ENCODE results near the gene XPO6. TPM values are rescaled to one million over a fixed set of nuclear protein-coding genes. Genes with fewer than 3 reads are reported as not detected.
A peak's percentile ranks its signal among the peaks of the same experiment; 100 is the strongest.

XPO6 gene
- total and polyA plus RNA-seq, 5 donors from 2014 or later = 60.4 to 302 (median 64.9) TPM

DNA sequence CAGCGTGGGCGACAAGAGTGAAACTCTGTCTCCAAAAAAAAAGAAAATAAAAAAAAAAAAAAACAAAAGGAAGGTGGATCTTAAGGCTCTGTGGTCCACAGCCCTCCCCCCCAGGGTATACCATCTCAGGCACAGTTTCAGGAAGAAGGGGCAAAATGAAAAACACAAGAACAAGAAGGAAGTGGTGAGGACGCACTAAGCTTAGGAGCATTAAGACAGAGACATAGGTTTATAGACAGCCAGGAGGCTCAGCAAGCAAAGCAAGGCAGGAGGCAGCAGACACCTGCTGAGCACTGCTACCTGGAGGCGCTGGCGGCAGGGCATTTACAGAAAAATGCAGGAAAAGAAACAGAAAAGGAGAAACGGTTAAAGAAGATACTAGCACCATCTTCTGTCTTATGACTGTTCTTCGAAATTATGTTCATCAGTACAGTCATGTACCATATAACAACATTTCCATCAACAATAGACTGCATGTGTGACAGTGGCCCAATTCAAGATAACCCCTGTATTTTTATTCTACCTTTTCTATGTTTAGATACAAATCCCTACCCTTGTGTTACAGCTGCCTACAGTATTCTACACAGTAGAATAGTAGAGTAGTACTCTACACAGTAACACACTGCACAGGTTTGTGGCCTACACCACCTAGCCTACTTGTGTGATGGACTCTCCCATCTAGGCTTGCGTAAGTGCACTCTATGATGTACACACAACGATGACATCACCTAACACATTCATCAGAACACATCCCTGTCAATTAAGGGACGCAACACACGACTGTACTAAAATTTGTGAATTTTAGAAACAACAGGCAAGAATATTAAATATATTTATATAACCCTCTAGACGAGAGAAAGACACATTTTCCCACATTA, 62.5 kb downstream of the XPO6 start:
- no peaks in the 10 kb centered on the region for H3K9me3 ChIP-seq (ENCODE audit: control insufficient read depth in 2 of 2, low read length in 2 of 2)
- Mint-ChIP-seq H3K36me3 (peaks cover 71% of the 10 kb centered on the region), H3K9me3 (no peaks in the 10 kb centered on the region), H3K4me1 (peaks cover 41 to 79% (median 57%) of the 10 kb centered on the region in 4 donors), H3K27ac (peak overlapping the region; percentile 83 to 95 (median 90)), H3K27me3 (no peaks in the 10 kb centered on the region), H3K4me3 (peak overlapping the region in 3 of 4 donors; percentile 27 to 36 (median 31))
- H3K27ac ChIP-seq (ENCODE audit: insufficient read depth, low read length, poor library complexity, severe bottlenecking) = peak overlapping the region; percentile 58
- peaks cover 49% of the 10 kb centered on the region for H3K4me1 ChIP-seq (ENCODE audit: control insufficient read depth, insufficient read depth, low read length, poor library complexity, severe bottlenecking)
- peak; percentile 79 to 88 for ATAC-seq (ENCODE audit: low read depth in 2 of 2)
- peak in 2 of 3 donors; percentile 43 to 65 for DNase-seq
- H3K36me3 ChIP-seq (ENCODE audit: control insufficient read depth, insufficient read depth, low read length) = peaks cover 91% of the 10 kb centered on the region
- peak overlapping the region; percentile 43 for H3K4me3 ChIP-seq (ENCODE audit: low read depth, low read length)
- H3K27me3 ChIP-seq (ENCODE audit: control insufficient read depth, insufficient read depth, low read length) = no peaks in the 10 kb centered on the region

DNA sequence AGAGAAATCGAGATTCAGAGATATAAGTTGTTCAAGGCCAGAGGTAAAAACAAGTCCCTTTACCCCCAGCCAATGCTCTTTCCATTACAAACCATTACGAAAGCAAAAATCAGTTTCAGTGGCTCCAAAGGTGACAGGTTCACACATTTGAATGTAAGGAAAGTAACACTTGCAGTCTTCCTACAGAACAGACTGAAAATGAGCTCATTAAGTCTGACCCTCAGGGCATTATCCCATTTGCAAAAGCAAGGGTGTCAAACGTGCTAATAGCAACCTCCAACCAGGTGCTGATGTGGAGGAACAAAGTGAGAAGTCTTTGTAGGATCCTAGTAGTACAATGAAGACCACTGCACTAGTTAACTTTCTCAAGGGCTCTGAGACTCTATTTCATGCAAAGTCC, 65.2 kb downstream of the XPO6 start:
- Mint-ChIP-seq H3K9me3 (no peaks in the 10 kb centered on the region), H3K36me3 (peaks cover 65% of the 10 kb centered on the region), H3K27ac (peak overlapping the region; percentile 83 to 99 (median 89)), H3K4me1 (peaks cover 41 to 94% (median 75%) of the 10 kb centered on the region in 4 donors), H3K4me3 (peak overlapping the region; percentile 33 to 42 (median 40)), H3K27me3 (no peaks in the 10 kb centered on the region)
- peaks cover 71% of the 10 kb centered on the region for H3K4me1 ChIP-seq (ENCODE audit: control insufficient read depth, insufficient read depth, low read length, poor library complexity, severe bottlenecking)
- DNase-seq (no peak), ATAC-seq (ENCODE audit: low read depth in 2 of 2) (no peak)
- no peak overlapping the region for H3K4me3 ChIP-seq (ENCODE audit: low read depth, low read length)
- H3K9me3 ChIP-seq (ENCODE audit: control insufficient read depth in 2 of 2, low read length in 2 of 2) = no peaks in the 10 kb centered on the region
- no peak overlapping the region for H3K27ac ChIP-seq (ENCODE audit: insufficient read depth, low read length, poor library complexity, severe bottlenecking)
- H3K36me3 ChIP-seq (ENCODE audit: control insufficient read depth, insufficient read depth, low read length) = peaks cover 71% of the 10 kb centered on the region
- no peaks in the 10 kb centered on the region for H3K27me3 ChIP-seq (ENCODE audit: control insufficient read depth, insufficient read depth, low read length)

- H3K27ac Mint-ChIP-seq = peak overlapping the region in 2 of 3 donors; percentile 97 to 99
- Histone ChIP-seq H3K27me3 (ENCODE audit: control insufficient read depth, insufficient read depth, low read length) (no peaks in the 10 kb centered on the region), H3K9me3 (ENCODE audit: control insufficient read depth in 2 of 2, low read length in 2 of 2) (no peaks in the 10 kb centered on the region), H3K4me1 (ENCODE audit: control insufficient read depth, insufficient read depth, low read length, poor library complexity, severe bottlenecking) (peaks cover 78% of the 10 kb centered on the region), H3K27ac (ENCODE audit: insufficient read depth, low read length, poor library complexity, severe bottlenecking) (peak overlapping the region; percentile 65), H3K4me3 (ENCODE audit: low read depth, low read length) (no peak overlapping the region), H3K36me3 (ENCODE audit: control insufficient read depth, insufficient read depth, low read length) (peaks cover 64% of the 10 kb centered on the region)
- peaks cover 57% of the 10 kb centered on the region for H3K36me3 Mint-ChIP-seq
- no peaks in the 10 kb centered on the region for H3K27me3 Mint-ChIP-seq
- ATAC-seq (ENCODE audit: low read depth in 2 of 2) (no peak), DNase-seq (no peak)
- no peaks in the 10 kb centered on the region for H3K9me3 Mint-ChIP-seq
- H3K4me3 Mint-ChIP-seq = no peak overlapping the region
- peaks cover 38 to 94% (median 78%) of the 10 kb centered on the region in 4 donors for H3K4me1 Mint-ChIP-seq
Observed at GRCh38 chr16:28145796-28146195, 66.0 kb downstream of the XPO6 start.

- Mint-ChIP-seq H3K9me3 (no peaks in the 10 kb centered on the region), H3K4me3 (peak overlapping the region; percentile 64 to 90 (median 88)), H3K36me3 (peaks cover 43% of the 10 kb centered on the region), H3K27ac (peak overlapping the region; percentile 97 to 99 (median 99)), H3K4me1 (peaks cover 26 to 97% (median 75%) of the 10 kb centered on the region in 4 donors), H3K27me3 (no peaks in the 10 kb centered on the region)
- no peaks in the 10 kb centered on the region for H3K27me3 ChIP-seq (ENCODE audit: control insufficient read depth, insufficient read depth, low read length)
- no peaks in the 10 kb centered on the region for H3K9me3 ChIP-seq (ENCODE audit: control insufficient read depth in 2 of 2, low read length in 2 of 2)
- peaks cover 28% of the 10 kb centered on the region for H3K36me3 ChIP-seq (ENCODE audit: control insufficient read depth, insufficient read depth, low read length)
- ATAC-seq (ENCODE audit: low read depth in 2 of 2) (peak; percentile 80), DNase-seq (peak; percentile 45 to 91 (median 90))
- peaks cover 99% of the 10 kb centered on the region for H3K4me1 ChIP-seq (ENCODE audit: control insufficient read depth, insufficient read depth, low read length, poor library complexity, severe bottlenecking)
- H3K27ac ChIP-seq (ENCODE audit: insufficient read depth, low read length, poor library complexity, severe bottlenecking) = peak overlapping the region; percentile 87
- peak overlapping the region; percentile 87 for H3K4me3 ChIP-seq (ENCODE audit: low read depth, low read length)
Observed at GRCh38 chr16:28140788-28141618, 70.8 kb downstream of the XPO6 start.

DNA sequence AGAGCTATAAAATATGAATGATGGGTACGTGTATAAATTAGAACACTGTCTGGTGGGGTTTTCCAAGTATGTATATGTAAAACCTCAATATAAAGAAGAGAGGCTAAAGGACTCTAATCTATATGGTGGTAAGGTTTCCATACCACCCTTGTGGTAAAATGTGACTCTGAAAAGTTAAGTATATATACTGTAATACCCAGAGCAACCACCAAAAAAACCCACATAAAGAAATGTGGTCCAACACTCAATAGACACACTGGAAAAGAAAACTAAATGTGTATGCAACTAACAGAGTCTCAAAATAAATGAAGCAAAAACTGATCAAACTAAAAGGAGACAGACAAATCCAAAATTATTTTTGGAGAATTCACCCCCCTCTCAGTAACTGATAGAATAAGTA, 72.2 kb downstream of the XPO6 start:
- Histone ChIP-seq H3K27ac (ENCODE audit: insufficient read depth, low read length, poor library complexity, severe bottlenecking) (peak overlapping the region; percentile 70), H3K4me3 (ENCODE audit: low read depth, low read length) (peak overlapping the region; percentile 9), H3K27me3 (ENCODE audit: control insufficient read depth, insufficient read depth, low read length) (no peaks in the 10 kb centered on the region), H3K36me3 (ENCODE audit: control insufficient read depth, insufficient read depth, low read length) (peaks cover 23% of the 10 kb centered on the region), H3K4me1 (ENCODE audit: control insufficient read depth, insufficient read depth, low read length, poor library complexity, severe bottlenecking) (peaks cover 87% of the 10 kb centered on the region), H3K9me3 (ENCODE audit: control insufficient read depth in 2 of 2, low read length in 2 of 2) (no peaks in the 10 kb centered on the region)
- no peak for ATAC-seq (ENCODE audit: low read depth in 2 of 2)
- DNase-seq = peak in 2 of 3 donors; percentile 29 to 31
- H3K9me3 Mint-ChIP-seq = no peaks in the 10 kb centered on the region
- H3K4me1 Mint-ChIP-seq = peaks cover 19 to 92% (median 65%) of the 10 kb centered on the region in 4 donors
- H3K36me3 Mint-ChIP-seq = peaks cover 34% of the 10 kb centered on the region
- H3K4me3 Mint-ChIP-seq = peak overlapping the region; percentile 34 to 81 (median 74)
- H3K27ac Mint-ChIP-seq = peak overlapping the region; percentile 93 to 97 (median 95)
- no peaks in the 10 kb centered on the region for H3K27me3 Mint-ChIP-seq

GRCh38 chr16:28136751-28137434, 74.9 kb downstream of the XPO6 start:
- Histone ChIP-seq H3K36me3 (ENCODE audit: control insufficient read depth, insufficient read depth, low read length) (peaks cover 42% of the 10 kb centered on the region), H3K4me1 (ENCODE audit: control insufficient read depth, insufficient read depth, low read length, poor library complexity, severe bottlenecking) (peaks cover 61% of the 10 kb centered on the region), H3K4me3 (ENCODE audit: low read depth, low read length) (peak overlapping the region; percentile 56), H3K27me3 (ENCODE audit: control insufficient read depth, insufficient read depth, low read length) (no peaks in the 10 kb centered on the region), H3K27ac (ENCODE audit: insufficient read depth, low read length, poor library complexity, severe bottlenecking) (peak overlapping the region; percentile 70), H3K9me3 (ENCODE audit: control insufficient read depth in 2 of 2, low read length in 2 of 2) (no peaks in the 10 kb centered on the region)
- no peaks in the 10 kb centered on the region for H3K9me3 Mint-ChIP-seq
- H3K4me3 Mint-ChIP-seq = peak overlapping the region; percentile 43 to 74 (median 68)
- H3K27ac Mint-ChIP-seq = peak overlapping the region; percentile 83 to 97 (median 95)
- DNase-seq (peak; percentile 6 to 82 (median 59)), ATAC-seq (ENCODE audit: low read depth in 2 of 2) (peak; percentile 26 to 27)
- peaks cover 21 to 66% (median 45%) of the 10 kb centered on the region in 4 donors for H3K4me1 Mint-ChIP-seq
- no peaks in the 10 kb centered on the region for H3K27me3 Mint-ChIP-seq
- H3K36me3 Mint-ChIP-seq = peaks cover 30% of the 10 kb centered on the region

- Histone ChIP-seq H3K27ac (ENCODE audit: insufficient read depth, low read length, poor library complexity, severe bottlenecking) (no peak overlapping the region), H3K9me3 (ENCODE audit: control insufficient read depth in 2 of 2, low read length in 2 of 2) (no peaks in the 10 kb centered on the region), H3K4me3 (ENCODE audit: low read depth, low read length) (no peak overlapping the region), H3K27me3 (ENCODE audit: control insufficient read depth, insufficient read depth, low read length) (no peaks in the 10 kb centered on the region), H3K4me1 (ENCODE audit: control insufficient read depth, insufficient read depth, low read length, poor library complexity, severe bottlenecking) (peaks cover 29% of the 10 kb centered on the region), H3K36me3 (ENCODE audit: control insufficient read depth, insufficient read depth, low read length) (peaks cover 65% of the 10 kb centered on the region)
- H3K9me3 Mint-ChIP-seq = no peaks in the 10 kb centered on the region
- peaks cover 18 to 42% (median 32%) of the 10 kb centered on the region in 4 donors for H3K4me1 Mint-ChIP-seq
- no peak for ATAC-seq (ENCODE audit: low read depth in 2 of 2)
- no peak for DNase-seq
- H3K27ac Mint-ChIP-seq = peak overlapping the region; percentile 31 to 64 (median 56)
- peaks cover 45% of the 10 kb centered on the region for H3K36me3 Mint-ChIP-seq
- no peaks in the 10 kb centered on the region for H3K27me3 Mint-ChIP-seq
- H3K4me3 Mint-ChIP-seq = no peak overlapping the region
Observed at GRCh38 chr16:28133666-28134065, 78.1 kb downstream of the XPO6 start.

Data from CD4-positive, CD25-positive, alpha-beta regulatory T cell (primary cell).